ENCODE measurements around the gene PHYHIPL.

Gene PHYHIPL

DNA sequence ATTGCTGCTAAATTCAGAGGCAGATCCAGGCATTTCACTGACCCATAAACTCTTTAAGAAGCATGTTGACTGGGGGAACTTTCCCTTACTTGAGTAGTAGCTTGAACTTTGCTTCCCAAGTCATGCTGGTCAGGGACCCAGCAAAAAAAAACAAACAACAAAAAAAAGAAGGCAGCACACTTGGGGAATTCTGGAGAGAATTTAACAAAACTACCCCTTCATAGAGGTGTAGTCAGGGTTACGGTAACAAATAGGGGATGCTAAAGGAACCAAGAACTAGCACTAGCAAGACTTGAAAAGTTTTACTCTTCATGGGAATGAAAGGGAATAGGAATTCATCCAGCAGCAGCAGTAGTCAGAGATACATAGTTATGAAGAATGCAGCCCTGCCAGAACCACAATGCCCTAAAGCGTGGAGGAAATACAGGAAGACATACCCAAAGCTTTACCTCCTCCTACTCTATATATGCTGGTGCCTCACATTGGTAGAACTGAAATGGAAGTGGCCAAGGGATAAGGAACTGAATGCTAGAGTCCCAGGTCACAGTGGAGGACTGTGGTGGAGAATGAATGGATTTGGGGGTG is 67.3 kb downstream of the PHYHIPL start:
- H3K4me3 ChIP-seq (replicated peaks in 1 of 2; ENCODE audit: low read depth in 2 of 2, low read length in 2 of 2): no peak overlapping the region
- TF ChIP-seq, protein P1, sequence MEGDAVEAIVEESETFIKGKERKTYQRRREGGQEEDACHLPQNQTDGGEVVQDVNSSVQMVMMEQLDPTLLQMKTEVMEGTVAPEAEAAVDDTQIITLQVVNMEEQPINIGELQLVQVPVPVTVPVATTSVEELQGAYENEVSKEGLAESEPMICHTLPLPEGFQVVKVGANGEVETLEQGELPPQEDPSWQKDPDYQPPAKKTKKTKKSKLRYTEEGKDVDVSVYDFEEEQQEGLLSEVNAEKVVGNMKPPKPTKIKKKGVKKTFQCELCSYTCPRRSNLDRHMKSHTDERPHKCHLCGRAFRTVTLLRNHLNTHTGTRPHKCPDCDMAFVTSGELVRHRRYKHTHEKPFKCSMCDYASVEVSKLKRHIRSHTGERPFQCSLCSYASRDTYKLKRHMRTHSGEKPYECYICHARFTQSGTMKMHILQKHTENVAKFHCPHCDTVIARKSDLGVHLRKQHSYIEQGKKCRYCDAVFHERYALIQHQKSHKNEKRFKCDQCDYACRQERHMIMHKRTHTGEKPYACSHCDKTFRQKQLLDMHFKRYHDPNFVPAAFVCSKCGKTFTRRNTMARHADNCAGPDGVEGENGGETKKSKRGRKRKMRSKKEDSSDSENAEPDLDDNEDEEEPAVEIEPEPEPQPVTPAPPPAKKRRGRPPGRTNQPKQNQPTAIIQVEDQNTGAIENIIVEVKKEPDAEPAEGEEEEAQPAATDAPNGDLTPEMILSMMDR (IDR thresholded peaks at IDR 0.05; ENCODE audit: low read depth, low read length): no peak

DNA sequence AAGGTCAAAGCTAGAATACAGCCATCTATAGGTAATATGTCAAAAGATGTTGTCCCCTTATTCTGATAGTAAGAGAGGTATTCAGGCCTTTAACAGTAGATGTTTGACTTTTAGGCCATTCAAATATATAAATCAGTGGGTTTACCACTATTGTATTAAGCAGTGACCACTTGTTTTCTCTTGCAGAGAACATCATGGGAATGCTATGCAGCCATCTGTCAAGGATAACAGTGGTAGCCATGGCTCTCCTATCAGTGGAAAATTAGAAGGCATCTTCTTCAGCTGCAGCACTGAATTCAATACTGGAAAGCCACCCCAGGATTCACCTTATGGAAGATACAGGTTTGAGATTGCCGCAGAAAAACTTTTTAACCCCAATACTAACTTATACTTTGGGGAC is 68.4 kb downstream of the PHYHIPL start:
- TF ChIP-seq, protein P1 (IDR thresholded peaks at IDR 0.05; ENCODE audit: low read depth, low read length): no peak
- DNase-seq (ENCODE audit: low read depth in 2 of 2): no peak
- no peak overlapping the region for H3K4me3 ChIP-seq (replicated peaks in 1 of 2; ENCODE audit: low read depth in 2 of 2, low read length in 2 of 2)

More for the DNA sequence above, 67.3 kb downstream of the PHYHIPL start:
- no peak for DNase-seq (ENCODE audit: low read depth in 2 of 2)

DNA sequence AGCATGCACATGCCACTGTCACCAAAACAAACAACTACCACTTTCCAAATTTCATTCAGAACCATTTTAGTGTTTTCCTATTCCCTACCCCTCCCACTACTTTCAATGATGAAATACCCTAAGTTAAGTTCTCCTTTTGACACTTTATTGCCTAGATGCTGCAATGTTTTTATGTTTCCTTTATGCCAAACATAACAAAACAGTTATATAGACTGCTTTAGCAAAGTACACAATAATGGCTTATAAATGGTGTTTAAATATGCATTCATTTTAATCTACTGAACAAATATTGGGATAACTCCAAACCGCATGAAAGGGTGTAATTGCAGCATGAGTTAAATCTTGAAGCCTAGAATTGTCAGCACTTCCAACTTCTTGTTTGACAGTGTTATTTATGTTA is 69.2 kb downstream of the PHYHIPL start:
- no peak overlapping the region for H3K4me3 ChIP-seq (replicated peaks in 1 of 2; ENCODE audit: low read depth in 2 of 2, low read length in 2 of 2)
- no peak for DNase-seq (ENCODE audit: low read depth in 2 of 2)
- TF ChIP-seq, protein P1 (IDR thresholded peaks at IDR 0.05; ENCODE audit: low read depth, low read length): no peak

DNA sequence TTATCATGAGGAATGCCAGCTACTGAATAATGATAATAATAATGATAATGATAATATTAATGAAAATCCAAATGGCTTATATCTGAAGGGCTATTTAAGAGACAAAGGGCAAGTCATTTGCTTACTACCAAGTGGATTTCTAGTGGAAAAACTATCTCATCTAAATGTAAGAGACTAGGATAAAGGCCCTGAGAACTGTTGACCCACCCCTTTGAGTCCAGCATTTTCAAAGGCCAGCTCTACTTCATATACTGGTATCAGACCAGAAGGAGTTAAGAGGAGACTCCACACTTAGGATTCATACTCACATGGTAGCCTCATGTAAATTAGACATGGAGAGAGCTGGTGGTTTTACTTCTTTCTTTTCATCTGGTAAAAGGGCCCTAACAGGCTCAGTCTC is 76.0 kb downstream of the PHYHIPL start:
- no peak for DNase-seq (ENCODE audit: low read depth in 2 of 2)
- TF ChIP-seq, protein P1 (IDR thresholded peaks at IDR 0.05; ENCODE audit: low read depth, low read length): no peak
- H3K4me3 ChIP-seq (replicated peaks in 1 of 2; ENCODE audit: low read depth in 2 of 2, low read length in 2 of 2): no peak overlapping the region

- TF ChIP-seq, protein P1 (IDR thresholded peaks at IDR 0.05; ENCODE audit: low read depth, low read length): no peak
Observed at GRCh38 chr10:59255463-59255862, 79.0 kb downstream of the PHYHIPL start.

GRCh38 chr10:59257224-59257623 is 80.8 kb downstream of the PHYHIPL start:
- TF ChIP-seq, protein P1 (IDR thresholded peaks at IDR 0.05; ENCODE audit: low read depth, low read length): no peak
- DNase-seq (ENCODE audit: low read depth in 2 of 2): no peak
- no peak overlapping the region for H3K4me3 ChIP-seq (replicated peaks in 1 of 2; ENCODE audit: low read depth in 2 of 2, low read length in 2 of 2)

More at GRCh38 chr10:59255463-59255862, 79.0 kb downstream of the PHYHIPL start:
- no peak for DNase-seq (ENCODE audit: low read depth in 2 of 2)
- H3K4me3 ChIP-seq (replicated peaks in 1 of 2; ENCODE audit: low read depth in 2 of 2, low read length in 2 of 2): no peak overlapping the region

DNA sequence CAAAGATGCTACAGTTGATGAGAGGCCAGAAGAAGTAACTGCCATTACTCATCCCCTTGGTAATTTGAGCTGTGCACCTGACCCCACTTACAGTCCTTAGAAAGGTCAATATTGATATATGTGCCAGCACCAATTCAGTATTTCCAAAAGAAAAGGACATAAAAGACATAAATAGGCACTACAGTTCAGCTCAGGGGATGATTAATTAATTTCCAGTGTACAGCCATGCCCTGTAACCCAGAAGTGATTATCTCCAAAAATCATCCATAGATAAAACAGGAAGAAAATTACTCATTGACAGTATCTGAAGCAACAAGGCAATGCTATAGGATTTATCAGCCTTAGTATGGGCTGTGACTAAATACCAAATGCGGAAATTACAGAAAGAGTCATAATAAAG is 82.4 kb downstream of the PHYHIPL start:
- DNase-seq (ENCODE audit: low read depth in 2 of 2): no peak
- H3K4me3 ChIP-seq (replicated peaks in 1 of 2; ENCODE audit: low read depth in 2 of 2, low read length in 2 of 2): no peak overlapping the region
- TF ChIP-seq, protein P1 (IDR thresholded peaks at IDR 0.05; ENCODE audit: low read depth, low read length): no peak
